ENCODE measurements around the gene HAGHL.

- no peak for TF ChIP-seq POLR2A (IDR thresholded peaks at IDR 0.05; ENCODE audit: low read depth, low read length)
- TF ChIP-seq EZH2 (IDR thresholded peaks at IDR 0.05; ENCODE audit: borderline replicate concordance, low read depth, low read length, severe bottlenecking): no peak
- TF ChIP-seq GATA2 (IDR thresholded peaks at IDR 0.05; ENCODE audit: insufficient read depth, insufficient read length, low read depth, low read length): no peak
- TF ChIP-seq CTCF (IDR thresholded peaks at IDR 0.05; ENCODE audit: extremely low read depth in 1 of 2, insufficient read depth in 1 of 2, low read depth in 1 of 2, low read length in 2 of 2): no peak
- TF ChIP-seq JUN (IDR thresholded peaks at IDR 0.05; ENCODE audit: borderline replicate concordance, insufficient read depth, insufficient read length, low read depth): no peak
- TF ChIP-seq FOS (IDR thresholded peaks at IDR 0.05; ENCODE audit: borderline replicate concordance, insufficient read depth, low read length): no peak
- TF ChIP-seq POLR2AphosphoS5 (IDR thresholded peaks at IDR 0.05; ENCODE audit: insufficient read depth, low read depth, low read length): no peak
These were observed 48.4 kb downstream of the HAGHL start for GRCh38 chr16:775236-775796.
